ENCODE results near the gene FCN3. TPM values are rescaled to one million over a fixed set of nuclear protein-coding genes. Genes with fewer than 3 reads are reported as not detected.
A peak's percentile ranks its signal among the peaks of the same experiment; 100 is the strongest.

Gene FCN3
- total and polyA plus RNA-seq, 9 of the 15 experiments (the other 6 are each of a cell fraction or from before 2014, with no cell fraction given): 0.49 TPM; not detected in 8

GRCh38 chr1:27321813-27322568, 52.6 kb downstream of the FCN3 start, which contains the start of gene TMEM222 (continued):
- TF ChIP-seq EZH2 (IDR thresholded peaks at IDR 0.05; ENCODE audit: borderline replicate concordance, low read depth, low read length) (no peak), CC2D1A (IDR thresholded peaks at IDR 0.05) (no peak; the same call in 1 of the 2 replicates), MAFG (tag; conservative IDR thresholded peaks at IDR 0.05) (no peak), CSDE1 (IDR thresholded peaks at IDR 0.05) (peak in 1 of 2 experiments; percentile 72; a peak in 2 of 4 replicates), ZKSCAN8 (CRISPR knock-in tag; IDR thresholded peaks at IDR 0.05) (no peak), ZNF316 (IDR thresholded peaks at IDR 0.05) (no peak), ELF2 (CRISPR knock-in tag; IDR thresholded peaks at IDR 0.05) (peak; percentile 97), ZNF764 (CRISPR knock-in tag; IDR thresholded peaks at IDR 0.05; ENCODE audit: low read depth) (no peak), NELFE (IDR thresholded peaks at IDR 0.05; ENCODE audit: insufficient read depth, insufficient read length) (no peak), BRD4 (IDR thresholded peaks at IDR 0.05) (peak; percentile 86; the same call in 1 of the 2 replicates), MEF2A (IDR thresholded peaks at IDR 0.05; ENCODE audit: control insufficient read depth, low read depth, low read length) (no peak), MEIS2 (IDR thresholded peaks at IDR 0.05; ENCODE audit: partially characterized antibody) (peak; percentile 24), ZFPM2 (CRISPR knock-in tag; IDR thresholded peaks at IDR 0.05) (no peak), HDAC6 (IDR thresholded peaks at IDR 0.05; ENCODE audit: low read depth, low read length) (no peak), CAMTA2 (CRISPR knock-in tag; conservative IDR thresholded peaks at IDR 0.05) (peak; percentile 84; the same call in 1 of the 2 replicates), MECOM (CRISPR knock-in tag; IDR thresholded peaks at IDR 0.05) (no peak), ZNF655 (CRISPR knock-in tag; IDR thresholded peaks at IDR 0.05) (no peak), CTCF (IDR thresholded peaks at IDR 0.05 in 2 of 3, conservative IDR thresholded peaks at IDR 0.05 in 1 of 3; ENCODE audit: insufficient read depth in 2 of 3, low read depth in 1 of 3, low read length in 3 of 3) (peak in 1 of 3 experiments; percentile 35; a peak in 2 of 6 replicates), MTA1 (IDR thresholded peaks at IDR 0.05; ENCODE audit: borderline replicate concordance) (peak; percentile 79; the same call in 1 of the 2 replicates), ZNF79 (CRISPR knock-in tag; IDR thresholded peaks at IDR 0.05; ENCODE audit: low read depth) (no peak), LEF1 (IDR thresholded peaks at IDR 0.05) (0 out of 2 replicates have a peak, but pooled peaks have one; percentile 35)
- TF ChIP-seq, protein P1, sequence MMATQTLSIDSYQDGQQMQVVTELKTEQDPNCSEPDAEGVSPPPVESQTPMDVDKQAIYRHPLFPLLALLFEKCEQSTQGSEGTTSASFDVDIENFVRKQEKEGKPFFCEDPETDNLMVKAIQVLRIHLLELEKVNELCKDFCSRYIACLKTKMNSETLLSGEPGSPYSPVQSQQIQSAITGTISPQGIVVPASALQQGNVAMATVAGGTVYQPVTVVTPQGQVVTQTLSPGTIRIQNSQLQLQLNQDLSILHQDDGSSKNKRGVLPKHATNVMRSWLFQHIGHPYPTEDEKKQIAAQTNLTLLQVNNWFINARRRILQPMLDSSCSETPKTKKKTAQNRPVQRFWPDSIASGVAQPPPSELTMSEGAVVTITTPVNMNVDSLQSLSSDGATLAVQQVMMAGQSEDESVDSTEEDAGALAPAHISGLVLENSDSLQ (IDR thresholded peaks at IDR 0.05): peak; percentile 69
- TF ChIP-seq, protein P2, sequence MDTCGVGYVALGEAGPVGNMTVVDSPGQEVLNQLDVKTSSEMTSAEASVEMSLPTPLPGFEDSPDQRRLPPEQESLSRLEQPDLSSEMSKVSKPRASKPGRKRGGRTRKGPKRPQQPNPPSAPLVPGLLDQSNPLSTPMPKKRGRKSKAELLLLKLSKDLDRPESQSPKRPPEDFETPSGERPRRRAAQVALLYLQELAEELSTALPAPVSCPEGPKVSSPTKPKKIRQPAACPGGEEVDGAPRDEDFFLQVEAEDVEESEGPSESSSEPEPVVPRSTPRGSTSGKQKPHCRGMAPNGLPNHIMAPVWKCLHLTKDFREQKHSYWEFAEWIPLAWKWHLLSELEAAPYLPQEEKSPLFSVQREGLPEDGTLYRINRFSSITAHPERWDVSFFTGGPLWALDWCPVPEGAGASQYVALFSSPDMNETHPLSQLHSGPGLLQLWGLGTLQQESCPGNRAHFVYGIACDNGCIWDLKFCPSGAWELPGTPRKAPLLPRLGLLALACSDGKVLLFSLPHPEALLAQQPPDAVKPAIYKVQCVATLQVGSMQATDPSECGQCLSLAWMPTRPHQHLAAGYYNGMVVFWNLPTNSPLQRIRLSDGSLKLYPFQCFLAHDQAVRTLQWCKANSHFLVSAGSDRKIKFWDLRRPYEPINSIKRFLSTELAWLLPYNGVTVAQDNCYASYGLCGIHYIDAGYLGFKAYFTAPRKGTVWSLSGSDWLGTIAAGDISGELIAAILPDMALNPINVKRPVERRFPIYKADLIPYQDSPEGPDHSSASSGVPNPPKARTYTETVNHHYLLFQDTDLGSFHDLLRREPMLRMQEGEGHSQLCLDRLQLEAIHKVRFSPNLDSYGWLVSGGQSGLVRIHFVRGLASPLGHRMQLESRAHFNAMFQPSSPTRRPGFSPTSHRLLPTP (IDR thresholded peaks at IDR 0.05; ENCODE audit: borderline replicate concordance, extremely low read depth, insufficient read length): no peak
